G401 (cell line): Measurements from ENCODE around the gene KIFBP. TPM values are rescaled to one million over a fixed set of nuclear protein-coding genes. Genes with fewer than 3 reads are reported as not detected.
"Not testable (repeated sequence)": the region's sequence is repeated elsewhere in the genome, so short reads cannot be mapped to it uniquely, and the experiment has no call there.

Experiments
- DNase-seq: peaks from one replicate; pipeline ENCODE4 v3.0.0-alpha.2; 2015; ENCODE audit warnings: low spot score
- in situ Hi-C: cut with HindIII; loops from 2 replicates; pipeline ENCODE4 v1.10.0; 2016; ENCODE audit warnings: low sequenced_read_pairs, mixed read lengths
- total RNA-seq: library from RNA; depleted of rRNA; stranded (reverse); fragments of >200 nt; shearing (Covaris generic); gene quantifications from 2 replicates; pipeline ENCODE4 v1.2.3, GENCODE V29; 2014; rRNA removed

KIFBP gene, protein sequence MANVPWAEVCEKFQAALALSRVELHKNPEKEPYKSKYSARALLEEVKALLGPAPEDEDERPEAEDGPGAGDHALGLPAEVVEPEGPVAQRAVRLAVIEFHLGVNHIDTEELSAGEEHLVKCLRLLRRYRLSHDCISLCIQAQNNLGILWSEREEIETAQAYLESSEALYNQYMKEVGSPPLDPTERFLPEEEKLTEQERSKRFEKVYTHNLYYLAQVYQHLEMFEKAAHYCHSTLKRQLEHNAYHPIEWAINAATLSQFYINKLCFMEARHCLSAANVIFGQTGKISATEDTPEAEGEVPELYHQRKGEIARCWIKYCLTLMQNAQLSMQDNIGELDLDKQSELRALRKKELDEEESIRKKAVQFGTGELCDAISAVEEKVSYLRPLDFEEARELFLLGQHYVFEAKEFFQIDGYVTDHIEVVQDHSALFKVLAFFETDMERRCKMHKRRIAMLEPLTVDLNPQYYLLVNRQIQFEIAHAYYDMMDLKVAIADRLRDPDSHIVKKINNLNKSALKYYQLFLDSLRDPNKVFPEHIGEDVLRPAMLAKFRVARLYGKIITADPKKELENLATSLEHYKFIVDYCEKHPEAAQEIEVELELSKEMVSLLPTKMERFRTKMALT
- 23.6 and 35.4 TPM in 2 replicates for total RNA-seq

DNA sequence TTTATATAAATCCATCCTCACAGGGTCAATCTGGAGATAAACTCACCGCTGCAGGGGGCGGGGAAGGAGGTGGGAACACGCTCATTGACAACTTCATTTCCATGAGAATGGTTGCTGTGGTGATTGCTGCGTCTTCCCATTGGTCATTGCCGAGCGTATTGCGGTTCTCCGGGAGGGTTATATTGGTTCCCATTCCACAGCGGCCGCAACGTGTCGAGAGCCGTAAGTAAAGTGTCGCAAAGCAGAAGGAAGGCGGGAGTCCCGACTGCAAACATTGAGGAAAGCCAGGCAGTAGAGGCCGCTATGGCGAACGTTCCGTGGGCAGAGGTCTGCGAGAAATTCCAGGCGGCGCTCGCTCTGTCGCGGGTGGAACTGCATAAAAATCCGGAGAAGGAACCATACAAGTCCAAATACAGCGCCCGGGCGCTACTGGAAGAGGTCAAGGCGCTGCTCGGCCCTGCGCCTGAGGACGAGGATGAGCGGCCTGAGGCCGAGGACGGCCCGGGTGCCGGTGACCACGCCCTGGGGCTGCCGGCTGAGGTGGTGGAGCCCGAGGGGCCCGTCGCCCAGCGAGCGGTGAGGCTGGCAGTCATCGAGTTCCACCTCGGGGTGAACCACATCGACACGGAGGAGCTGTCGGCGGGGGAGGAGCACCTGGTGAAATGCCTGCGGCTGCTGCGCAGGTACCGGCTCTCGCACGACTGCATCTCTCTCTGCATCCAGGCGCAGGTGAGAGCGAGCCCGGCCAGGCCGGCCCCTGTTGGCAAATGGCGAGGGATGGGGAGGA is at the start of gene KIFBP:
TSS of gene KIFBP (plus strand) at position 274 of the 787 bp plus-strand sequence. CDS start at position 304, 30 bp downstream.
- in situ Hi-C loops = no loop called here
- peak; percentile 99 for DNase-seq

DNA sequence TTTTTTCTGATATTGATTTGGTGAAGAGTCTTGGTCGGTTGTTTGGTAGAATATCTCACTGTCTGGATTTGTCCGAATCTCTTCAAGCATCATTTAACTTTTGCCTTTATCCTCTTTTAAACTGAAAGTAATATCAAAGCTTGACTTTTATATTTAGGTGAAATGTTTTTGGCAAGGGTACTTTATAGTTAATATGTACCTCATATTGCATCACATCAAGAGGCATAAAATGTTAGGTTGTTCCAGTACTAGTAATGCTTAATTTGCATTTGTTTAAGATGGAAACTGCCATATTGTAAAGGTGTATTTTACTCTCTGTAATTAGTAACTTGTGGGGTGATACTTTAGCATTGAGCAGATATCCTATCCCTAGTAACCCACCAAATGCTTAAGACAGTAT is 49.7 kb upstream of the KIFBP start:
- DNase-seq = no peak

DNA sequence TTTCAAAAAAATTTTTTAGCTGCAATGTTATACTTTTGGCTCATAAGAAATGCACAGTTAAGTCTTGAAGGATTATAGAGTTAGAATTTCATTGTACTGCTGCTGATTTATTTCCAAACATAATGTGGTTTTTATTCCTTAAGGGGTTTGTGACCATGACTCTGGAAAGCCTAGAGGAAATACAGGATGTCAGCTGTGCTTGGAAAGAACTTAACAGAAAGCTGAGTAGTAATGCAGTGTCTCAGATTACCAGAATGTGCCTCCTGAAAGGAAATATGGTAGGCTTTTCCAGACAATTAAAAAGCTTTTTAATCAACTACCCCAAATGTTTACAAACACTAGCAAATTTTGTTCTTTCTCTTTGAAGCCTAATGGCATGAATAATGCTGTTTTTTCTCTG is 47.7 kb upstream of the KIFBP start:
- in situ Hi-C loops = not testable (repeated sequence)

More for the DNA sequence above, 49.7 kb upstream of the KIFBP start:
- in situ Hi-C loops = no loop called here

DNA sequence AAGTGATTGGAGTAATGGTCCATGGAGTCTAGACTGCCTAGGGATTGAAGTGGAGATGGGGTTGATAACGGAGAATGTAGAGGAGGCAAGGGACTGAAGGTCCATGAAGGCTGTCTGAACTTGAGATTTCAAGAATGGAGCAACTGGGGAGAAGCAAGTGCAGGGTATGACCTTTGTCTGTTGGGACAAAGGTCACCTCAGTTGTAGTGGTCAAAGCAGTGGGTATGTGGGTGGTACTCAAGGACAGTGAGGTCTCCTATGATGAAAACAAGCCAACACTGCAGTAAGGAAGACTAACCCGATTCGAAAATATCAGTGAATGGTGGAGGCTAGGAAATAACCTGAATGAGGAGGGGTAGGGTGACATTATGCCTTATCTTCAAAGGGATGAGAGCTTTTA is 38.0 kb upstream of the KIFBP start:
- no peak for DNase-seq
- in situ Hi-C loops = no loop called here

More for the DNA sequence above, 47.7 kb upstream of the KIFBP start:
- DNase-seq = not testable (repeated sequence)

DNA sequence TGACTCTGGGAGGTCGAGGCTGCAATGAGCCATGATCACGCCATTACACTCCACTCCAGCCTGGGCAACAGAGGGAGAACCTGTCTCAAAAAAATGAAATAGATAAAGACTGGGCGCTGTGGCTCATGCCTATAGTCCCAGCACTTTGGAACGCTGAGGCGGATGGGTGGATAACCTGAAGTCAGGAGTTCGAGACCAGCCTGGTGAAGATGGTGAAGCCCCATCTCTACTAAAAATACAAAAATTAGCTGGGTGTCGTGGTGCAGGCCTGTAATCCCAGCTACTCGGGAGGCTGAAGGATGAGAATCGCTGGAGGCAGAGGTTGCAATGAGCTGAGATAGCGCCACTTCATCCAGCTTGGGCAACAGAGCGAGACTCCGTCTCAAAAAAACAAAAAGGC is 33.7 kb upstream of the KIFBP start:
- no peak for DNase-seq
- in situ Hi-C loops = no loop called here

DNA sequence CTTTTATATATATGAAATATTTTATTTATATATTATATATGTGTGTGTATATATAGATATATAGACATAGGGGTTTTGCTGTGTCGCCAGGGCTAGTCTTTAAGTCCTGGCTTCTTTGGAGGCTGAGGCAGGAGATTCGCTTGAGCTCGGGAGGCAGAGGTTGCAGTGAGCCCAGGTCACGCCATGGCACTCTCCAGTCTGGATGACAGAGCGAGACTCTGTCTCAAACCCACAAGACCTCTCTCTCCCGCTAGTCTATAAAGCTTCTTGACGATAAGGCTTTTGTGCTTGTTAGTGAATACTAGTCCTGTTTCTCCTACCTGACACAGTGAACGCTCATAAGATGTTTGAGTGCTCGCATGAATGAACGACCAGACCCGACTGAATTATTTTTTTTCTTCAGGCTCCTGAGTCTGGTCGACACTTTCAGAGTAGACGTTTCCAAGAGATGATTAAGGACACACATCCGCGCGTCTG is 33.2 kb upstream of the KIFBP start:
- in situ Hi-C loops = no loop called here
- DNase-seq = no peak

DNA sequence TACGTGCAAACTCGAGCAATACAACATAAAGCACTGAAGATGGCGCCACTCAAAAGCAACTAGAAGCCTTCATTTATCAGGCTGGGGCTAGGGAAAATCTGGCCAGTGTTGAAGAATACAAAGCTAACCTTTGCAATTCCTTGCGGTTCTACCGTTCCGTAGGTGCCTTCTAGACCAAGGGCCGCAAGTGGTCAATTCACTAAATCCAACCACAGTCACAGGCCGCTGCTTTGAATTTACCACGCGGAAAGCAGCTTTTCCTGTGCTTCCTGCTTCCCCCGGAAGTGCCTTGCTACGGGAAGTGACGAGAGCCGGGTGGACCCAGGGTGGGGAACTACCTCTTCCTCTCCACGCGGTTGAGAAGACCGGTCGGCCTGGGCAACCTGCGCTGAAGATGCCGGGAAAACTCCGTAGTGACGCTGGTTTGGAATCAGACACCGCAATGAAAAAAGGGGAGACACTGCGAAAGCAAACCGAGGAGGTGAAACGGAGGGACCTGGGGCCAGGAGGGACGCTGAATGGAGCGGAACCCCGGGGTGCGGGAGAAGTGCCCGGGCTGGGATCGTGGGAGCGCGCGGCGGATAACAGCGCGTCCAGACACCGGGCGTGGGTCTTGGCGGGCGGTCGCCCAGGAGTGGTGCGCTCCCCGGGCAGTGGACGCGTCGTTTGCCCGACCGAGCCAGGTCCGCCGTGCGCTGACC is 32.6 kb upstream of the KIFBP start, which contains the start of gene DDX21:
TSS of gene DDX21 (plus strand) at position 339 of the 701 bp plus-strand sequence. CDS start at position 395, 56 bp downstream.
- in situ Hi-C loops = no loop called here
- peak; percentile 96 for DNase-seq

DNA sequence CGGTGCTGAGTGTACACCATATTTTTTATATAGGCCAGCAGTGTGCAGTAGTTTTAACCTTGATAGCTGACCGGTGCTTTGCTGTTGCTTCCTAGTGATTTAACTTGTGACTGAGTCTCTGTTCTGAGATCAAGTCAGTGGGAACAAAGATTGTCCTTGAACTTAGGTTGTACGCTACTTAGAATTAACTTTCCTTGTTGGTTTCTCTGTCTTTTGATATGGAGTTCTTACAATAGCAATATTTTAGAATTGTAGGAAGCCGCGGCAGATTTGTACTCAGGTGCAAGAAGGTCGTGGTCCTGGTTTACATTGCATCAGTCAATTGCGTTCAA is 31.4 kb upstream of the KIFBP start:
- no peak for DNase-seq
- in situ Hi-C loops = no loop called here

DNA sequence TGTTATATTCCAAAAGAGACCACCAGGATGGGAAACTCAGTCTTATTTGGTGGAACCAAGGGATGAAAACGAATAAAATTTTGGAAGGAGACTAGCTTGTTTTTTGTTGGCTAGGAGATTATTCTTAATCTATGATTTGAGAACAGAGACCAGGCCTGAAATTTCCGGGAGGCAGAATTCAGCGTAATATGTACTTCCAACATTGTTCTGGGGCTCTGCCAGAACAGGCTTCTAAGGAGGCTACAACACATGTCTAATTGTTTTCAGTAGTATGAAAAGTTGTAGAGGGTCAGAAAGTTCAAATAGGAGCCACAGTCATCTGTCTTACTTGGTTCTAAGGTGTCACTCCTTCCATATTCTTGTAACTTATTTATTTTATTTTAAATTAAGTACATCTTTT is 30.9 kb upstream of the KIFBP start:
- DNase-seq = no peak
- in situ Hi-C loops = no loop called here

DNA sequence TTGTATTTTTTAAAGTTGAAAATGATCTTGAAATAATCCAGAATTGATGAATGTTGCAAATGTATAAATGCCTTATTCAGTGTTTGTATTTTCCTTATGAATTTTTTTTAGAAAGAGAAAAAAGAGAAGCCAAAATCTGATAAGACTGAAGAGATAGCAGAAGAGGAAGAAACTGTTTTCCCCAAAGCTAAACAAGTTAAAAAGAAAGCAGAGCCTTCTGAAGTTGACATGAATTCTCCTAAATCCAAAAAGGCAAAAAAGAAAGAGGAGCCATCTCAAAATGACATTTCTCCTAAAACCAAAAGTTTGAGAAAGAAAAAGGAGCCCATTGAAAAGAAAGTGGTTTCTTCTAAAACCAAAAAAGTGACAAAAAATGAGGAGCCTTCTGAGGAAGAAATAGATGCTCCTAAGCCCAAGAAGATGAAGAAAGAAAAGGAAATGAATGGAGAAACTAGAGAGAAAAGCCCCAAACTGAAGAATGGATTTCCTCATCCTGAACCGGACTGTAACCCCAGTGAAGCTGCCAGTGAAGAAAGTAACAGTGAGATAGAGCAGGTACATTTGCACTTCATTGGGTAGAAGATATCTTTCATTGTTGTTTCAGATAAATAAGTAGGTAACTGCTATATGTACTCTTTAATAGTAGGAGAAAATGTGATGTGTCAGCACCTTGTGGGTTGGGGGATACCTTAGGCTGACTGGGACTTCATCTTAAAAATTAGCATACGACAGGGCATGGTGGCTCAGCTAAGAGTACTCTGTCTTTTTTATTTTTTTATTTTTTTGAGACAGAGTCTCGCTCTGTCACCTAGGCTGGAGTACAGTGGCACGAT is 28.7 kb upstream of the KIFBP start:
- DNase-seq = no peak
- in situ Hi-C loops = no loop called here

DNA sequence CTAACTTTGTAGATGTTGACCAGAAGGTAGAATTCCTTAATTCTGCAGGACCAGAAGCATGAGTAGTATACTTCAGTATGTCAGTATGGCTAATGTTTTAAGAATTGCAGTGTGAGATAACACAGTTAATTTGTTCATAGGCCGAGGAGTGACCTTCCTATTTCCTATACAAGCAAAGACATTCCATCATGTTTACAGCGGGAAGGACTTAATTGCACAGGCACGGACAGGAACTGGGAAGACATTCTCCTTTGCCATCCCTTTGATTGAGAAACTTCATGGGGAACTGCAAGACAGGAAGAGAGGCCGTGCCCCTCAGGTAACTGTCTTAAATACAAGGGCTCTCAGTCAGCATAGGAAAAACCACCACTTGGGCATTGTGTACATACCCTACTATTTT is 25.5 kb upstream of the KIFBP start:
- no peak for DNase-seq
- in situ Hi-C loops = no loop called here

DNA sequence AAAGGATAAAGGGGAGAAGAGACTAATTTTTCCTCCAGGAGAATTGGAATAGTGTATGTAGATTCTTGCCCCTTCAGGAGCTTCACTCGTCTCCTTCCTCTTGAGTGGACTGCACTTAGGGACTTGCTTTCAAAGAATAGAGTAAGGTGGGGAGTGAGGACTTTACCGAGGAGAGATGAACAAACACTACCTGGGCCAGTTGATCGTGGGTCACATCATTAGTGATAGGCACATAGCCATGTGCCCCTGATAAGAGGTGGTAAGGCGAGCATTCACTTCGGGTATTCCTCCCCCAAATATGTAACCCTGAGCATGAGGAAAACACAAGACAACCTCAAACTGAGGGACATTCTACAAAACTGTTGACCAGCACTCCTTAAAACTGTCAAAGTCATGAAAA is 14.6 kb upstream of the KIFBP start:
- in situ Hi-C loops = no loop called here
- DNase-seq = no peak

DNA sequence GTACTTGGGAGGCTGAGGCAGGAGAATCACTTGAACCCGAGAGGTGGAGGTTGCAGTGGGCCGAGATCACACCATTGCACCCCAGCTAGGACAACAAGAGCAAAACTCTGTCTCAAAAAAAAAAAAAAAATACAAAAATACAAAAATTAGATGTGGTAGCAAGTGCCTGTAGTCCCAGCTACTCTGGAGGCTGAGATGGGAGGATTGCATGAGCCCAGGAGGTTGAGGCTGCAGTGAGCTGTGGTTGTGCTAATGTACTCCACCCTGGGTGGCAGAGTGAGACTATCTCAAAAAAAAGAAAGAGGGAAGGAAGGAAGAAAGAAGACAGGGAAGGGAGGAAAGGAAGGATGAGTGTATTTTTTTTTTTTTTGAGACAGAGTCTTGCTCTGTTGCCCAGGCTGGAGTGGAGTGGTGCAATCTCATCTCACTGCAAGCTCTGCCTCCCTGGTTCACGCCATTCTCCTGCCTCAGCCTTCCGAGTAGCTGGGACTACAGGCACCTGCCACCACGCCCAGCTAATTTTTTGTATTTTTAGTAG is 12.6 kb upstream of the KIFBP start:
- in situ Hi-C loops, DNase-seq: not testable (repeated sequence)

DNA sequence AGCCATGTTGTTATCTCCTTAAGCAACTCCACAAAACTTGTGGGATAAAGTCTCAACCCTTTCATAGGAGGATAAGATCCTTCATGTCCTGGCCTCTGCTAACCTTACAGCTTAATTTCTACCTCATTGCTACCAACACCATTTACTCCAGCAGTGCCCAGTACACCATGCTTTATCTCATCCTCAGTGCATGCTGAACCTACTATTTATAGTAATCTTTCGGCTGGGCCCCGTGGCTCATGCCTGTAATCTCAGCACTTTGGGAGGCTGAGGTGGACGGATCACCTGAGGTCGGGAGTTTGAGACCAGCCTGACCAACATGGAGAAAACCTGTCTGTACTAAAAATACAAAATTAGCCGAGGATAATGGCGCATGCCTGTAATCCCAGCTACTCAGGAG is 8.9 kb upstream of the KIFBP start:
- DNase-seq, in situ Hi-C loops: not testable (repeated sequence)

DNA sequence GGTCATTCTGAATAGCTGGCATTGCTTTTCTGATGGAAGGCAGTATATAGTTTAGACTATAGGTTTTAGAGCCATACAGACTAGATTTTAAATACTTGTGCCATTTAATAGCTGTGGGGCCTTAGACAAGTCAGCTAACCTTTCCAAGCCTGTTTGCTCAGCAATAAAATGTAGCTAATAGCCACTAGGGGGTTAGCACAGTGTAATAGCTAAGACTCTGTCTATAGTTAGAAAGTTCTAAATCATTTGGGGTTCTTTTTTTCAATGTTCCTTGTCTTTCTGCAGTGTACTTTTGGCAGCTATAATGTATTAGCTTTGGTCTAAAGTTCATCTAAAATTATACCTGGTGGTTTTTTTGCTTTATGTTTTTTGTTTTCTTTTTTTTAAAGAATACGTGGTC is 7.5 kb upstream of the KIFBP start:
- no peak for DNase-seq

DNA sequence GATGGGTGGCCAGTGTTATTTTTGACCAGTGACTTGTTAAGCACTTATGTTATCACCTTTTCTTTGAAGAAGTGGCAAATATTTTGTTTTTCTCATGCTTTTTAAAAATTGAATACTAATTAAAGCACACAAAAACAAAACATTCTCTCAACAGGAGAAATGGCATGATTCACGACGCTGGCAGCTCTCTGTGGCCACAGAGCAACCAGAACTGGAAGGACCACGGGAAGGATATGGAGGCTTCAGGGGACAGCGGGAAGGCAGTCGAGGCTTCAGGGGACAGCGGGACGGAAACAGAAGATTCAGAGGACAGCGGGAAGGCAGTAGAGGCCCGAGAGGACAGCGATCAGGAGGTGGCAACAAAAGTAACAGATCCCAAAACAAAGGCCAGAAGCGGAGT is 6.2 kb upstream of the KIFBP start:
- DNase-seq = no peak
- in situ Hi-C loops = no loop called here

More for the DNA sequence above, 7.5 kb upstream of the KIFBP start:
- in situ Hi-C loops = no loop called here

DNA sequence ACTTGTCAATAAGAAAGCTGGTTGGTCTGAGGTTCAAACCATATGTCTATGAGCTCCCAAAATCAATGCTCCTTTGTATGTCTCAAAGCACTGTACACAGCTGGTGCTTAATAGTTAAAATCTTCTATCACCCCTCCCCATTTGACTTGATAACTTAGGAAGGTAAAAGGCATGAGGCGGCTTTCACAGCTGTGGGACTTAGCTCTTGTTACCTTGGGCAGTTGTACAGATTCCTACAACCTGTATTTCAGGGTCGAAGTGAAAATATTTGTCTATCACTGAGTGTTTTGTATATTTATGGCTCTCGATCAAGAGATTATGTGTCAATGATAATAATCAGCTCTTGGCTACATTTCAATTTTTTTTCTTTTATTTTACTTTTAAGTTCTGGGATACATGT is 992 bp upstream of the KIFBP start:
- in situ Hi-C loops = no loop called here
- no peak for DNase-seq

DNA sequence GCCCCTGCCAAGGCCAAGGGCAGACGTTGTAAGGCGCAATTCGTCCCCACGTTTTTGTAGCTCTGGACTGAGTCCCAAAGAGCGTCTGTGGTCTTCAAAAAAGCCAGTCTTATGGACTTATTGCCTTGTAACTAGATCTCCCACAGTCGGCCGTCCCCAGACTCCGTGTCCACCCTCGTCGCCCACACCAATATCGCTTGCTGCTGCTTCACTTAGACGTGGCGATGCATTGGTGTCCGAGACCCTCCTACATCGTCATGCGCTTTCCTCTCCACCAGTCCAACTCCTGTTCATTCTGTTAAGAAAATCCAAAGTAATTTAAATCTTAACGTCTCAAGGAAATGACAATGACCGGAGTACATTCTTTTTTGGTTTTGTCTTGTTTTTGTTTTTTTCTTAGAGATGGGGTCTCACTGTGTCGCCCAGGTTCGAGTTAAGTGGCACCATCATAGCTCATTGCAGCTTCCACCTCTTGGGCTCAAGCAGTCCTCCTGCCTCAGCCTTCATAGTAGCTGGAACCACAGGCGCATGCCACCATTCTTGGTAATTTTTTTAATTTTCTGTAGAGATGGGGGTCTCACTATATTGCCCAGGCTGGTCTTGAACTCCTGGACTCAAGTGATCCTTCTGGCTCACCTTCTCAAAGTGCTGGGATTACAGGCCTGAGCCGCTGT is 851 bp downstream of the KIFBP start:
- no peak for DNase-seq
- in situ Hi-C loops = no loop called here
